GM19468 (cell line): ENCODE measurements around the gene CACNA2D3.

Experiments used
- ATAC-seq: cut with Tn5 transposase; IDR thresholded peaks from one replicate; pipeline ENCODE4 v1.9.1; 2021; ENCODE audit warnings: mild to moderate bottlenecking, moderate library complexity, moderate number of reproducible peaks; ENCODE audit not compliant: unreplicated experiment; ENCODE audit errors: extremely low read depth

Gene CACNA2D3

GRCh38 chr3:54259636-54260035, 137.3 kb downstream of the CACNA2D3 start:
- ATAC-seq = no peak

GRCh38 chr3:54261141-54261540, 138.8 kb downstream of the CACNA2D3 start:
- no peak for ATAC-seq

DNA sequence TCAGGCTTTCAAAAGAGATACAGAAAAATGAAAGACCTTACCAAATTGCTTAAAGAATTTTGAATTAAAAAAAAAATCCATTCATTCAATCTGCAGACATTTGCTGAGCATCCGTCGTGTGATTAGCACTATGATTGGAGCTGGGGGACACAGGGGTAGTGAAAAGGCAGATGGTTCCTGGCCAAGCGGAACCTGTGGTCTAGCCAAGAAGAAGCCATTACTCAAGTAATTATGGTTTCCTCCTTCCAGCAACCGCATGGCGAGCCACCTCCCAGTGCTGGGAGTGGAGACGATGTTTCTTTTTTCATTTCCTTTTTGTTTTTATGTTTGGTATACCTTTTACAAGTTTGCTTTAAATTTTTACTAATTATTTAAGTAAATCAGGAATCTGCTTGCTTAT, 140.2 kb downstream of the CACNA2D3 start:
- no peak for ATAC-seq

DNA sequence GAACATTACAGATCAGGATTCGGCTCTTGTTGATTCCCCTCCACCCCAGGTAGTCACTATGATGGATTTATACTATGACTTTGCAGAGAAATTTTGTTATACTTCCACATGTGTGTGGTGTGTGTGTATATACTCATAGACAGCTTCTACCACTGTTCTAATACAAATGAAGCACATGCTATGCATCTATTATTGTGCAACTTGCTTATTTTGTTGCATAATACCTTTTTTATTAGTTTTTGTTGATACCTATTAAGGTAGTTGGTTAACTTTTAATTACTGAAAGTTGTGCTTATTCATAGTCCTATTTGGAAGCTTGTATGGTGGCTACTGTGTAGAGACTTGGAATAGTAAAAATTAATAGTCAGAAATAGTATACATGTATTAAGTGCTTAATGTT, 140.6 kb downstream of the CACNA2D3 start:
- ATAC-seq = no peak

DNA sequence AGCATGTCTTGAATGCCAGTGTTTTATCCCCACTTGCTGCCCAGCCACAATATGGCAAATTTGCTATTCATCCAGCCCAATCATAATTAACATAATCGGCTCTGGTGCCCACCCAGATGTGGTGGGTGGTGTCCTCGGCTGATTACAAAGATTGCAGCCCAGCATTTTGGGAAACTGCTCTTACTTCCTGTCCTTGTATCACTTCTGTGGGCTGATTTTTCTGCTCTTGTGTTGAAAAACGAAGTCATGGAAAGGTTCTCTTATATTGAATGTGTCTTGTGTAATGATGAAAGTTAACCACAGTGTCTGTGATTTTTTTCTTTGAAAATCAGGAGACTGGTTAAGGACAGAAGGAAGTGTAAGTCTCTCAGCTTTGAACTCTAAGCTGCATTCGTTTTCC, 141.7 kb downstream of the CACNA2D3 start:
- ATAC-seq = no peak

DNA sequence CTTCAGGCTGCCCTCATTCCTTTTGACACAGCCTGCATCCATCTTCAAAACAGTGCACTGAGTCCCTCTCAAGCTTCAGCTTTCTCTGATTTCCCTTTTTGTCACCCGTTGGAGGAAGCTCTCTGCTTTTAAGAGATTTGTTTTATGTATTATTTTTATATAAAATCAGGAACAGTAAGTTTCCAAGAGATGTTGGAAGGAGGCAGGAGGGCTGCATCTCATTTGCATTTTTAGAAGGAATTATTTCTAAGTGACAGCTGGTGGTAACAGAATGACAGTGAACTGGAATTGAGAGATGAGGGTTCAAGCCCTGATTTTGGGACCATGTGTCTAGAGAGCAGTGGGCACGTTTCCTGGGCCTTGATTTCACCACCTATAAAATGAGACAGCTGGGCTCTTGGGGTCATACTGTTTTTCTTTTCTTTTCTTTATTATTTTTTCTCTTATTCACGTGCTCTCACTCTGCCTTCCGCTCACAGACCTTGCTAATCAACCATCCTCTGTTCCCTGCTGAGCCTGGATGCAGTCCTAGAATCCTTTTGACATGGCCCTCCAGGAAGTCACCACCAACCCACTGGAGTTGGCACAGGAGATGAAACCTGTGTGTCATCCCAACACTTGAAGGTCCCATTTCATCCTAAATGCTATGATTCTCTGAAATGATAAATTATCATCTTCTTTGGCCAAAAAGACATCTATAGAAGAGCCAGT, 148.6 kb downstream of the CACNA2D3 start:
- ATAC-seq = no peak

DNA sequence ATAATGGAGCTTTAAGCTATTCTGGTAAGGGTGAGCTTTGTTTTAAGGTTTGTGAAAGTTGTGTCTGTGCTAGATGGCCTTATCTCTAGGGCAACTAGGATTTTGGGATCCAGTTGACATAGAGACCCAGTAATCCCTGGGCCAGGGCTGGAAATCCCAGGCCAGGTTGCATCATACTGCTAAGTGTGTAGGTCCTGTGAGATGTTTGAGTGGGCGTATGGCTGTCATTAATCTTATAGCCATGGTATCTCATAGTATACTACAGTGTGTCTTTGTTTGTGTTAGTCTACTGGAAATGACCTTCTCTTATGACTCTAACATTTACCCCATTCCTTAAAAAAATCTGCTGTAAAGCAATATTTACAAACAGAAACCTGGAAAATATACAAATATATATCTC, 151.4 kb downstream of the CACNA2D3 start:
- ATAC-seq = no peak

- no peak for ATAC-seq
Measured at GRCh38 chr3:54274607-54275006, 152.3 kb downstream of the CACNA2D3 start.

DNA sequence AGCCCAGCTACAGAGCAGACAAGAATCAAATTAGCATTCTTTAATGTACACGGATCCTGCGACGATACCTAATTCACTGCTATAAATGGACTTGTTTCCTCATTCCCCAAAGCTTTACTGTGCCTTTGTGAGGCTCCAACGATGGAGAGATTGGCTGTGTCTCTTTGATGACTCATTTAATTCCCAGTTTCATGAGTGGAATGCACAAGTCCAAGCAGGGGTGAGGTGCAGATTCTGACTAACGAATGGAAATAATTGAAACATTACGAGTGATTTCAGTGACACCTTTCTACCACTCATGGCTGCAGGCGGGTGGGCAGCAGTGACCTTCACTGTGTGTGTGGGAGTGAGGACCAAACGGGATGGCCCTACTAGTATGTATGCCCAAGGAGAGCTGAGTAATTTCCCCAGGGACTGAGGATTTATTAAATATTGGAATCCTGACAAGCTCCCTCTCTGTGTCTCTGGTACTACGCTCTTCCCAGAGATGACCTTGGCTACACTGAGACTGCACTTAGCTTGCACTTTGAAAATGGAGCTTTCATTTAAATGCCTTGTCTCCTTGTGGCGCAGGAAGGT, 156.7 kb downstream of the CACNA2D3 start:
- ATAC-seq = no peak

- ATAC-seq = no peak
Measured at GRCh38 chr3:54283470-54283869, 161.1 kb downstream of the CACNA2D3 start.

DNA sequence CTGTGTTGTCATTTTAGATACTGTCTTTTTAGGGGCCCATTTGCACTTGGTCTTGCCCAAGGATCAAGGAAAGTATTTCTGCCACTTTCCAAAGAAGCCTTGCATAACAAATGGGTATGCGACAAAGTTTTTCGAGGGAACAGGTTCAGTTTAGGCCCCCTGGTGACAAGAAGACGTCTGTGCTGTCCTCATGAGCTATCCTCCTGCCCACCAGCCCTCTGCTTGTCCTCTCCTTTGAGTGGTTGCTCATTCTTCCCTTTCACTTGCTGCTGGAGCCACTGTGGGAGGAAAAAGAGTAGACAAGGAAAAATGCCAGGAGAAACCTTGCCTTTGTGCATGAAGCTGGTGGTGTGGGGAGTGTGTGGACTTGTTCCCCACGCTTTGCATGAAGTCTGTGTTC, 171.9 kb downstream of the CACNA2D3 start:
- ATAC-seq = no peak

- no peak for ATAC-seq
Measured at GRCh38 chr3:54296531-54296930, 174.2 kb downstream of the CACNA2D3 start.

- no peak for ATAC-seq
Measured at GRCh38 chr3:54299169-54299935, 177.0 kb downstream of the CACNA2D3 start.

DNA sequence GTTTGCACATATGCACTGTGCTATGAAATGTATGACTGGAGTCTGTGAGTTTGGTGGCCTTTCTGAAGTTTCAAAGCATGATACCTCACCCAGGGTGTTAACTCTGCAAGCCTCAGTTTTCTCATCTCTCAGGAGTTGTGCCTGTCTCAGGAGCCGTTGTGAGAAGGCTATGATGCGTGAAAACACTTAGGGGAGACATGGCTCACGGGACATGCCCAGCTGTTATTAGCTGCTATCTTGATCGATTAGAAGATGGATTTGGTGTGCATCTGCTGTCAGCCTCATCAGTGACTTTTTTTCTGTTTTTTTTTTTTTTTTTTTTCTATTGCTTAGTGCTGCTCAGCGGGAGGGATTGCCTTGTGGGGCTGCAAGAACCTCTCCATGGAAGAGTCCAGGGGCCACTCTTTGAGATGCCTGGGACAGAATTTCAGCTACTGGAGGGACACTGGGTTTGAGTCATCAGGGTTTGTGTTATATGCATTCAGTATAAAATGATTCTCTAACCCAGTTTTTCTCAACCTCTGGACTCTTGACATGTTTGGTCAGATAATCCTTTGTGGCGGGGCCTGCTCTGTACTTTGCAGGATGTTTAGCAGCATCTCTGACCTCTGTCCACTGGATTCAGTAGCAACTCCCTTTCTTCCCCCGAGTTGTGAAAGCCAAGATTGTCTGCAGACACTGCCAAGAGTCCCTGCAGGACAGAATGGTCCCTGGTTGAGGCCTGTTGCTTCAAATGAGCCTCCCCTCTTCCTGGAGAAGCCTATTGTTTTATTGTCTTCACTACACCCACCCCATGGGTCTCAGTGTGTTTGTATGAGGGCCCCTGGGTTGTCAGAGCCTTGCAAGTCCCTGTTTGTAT, 181.4 kb downstream of the CACNA2D3 start:
- no peak for ATAC-seq

GRCh38 chr3:54304877-54305276, 182.5 kb downstream of the CACNA2D3 start:
- no peak for ATAC-seq

DNA sequence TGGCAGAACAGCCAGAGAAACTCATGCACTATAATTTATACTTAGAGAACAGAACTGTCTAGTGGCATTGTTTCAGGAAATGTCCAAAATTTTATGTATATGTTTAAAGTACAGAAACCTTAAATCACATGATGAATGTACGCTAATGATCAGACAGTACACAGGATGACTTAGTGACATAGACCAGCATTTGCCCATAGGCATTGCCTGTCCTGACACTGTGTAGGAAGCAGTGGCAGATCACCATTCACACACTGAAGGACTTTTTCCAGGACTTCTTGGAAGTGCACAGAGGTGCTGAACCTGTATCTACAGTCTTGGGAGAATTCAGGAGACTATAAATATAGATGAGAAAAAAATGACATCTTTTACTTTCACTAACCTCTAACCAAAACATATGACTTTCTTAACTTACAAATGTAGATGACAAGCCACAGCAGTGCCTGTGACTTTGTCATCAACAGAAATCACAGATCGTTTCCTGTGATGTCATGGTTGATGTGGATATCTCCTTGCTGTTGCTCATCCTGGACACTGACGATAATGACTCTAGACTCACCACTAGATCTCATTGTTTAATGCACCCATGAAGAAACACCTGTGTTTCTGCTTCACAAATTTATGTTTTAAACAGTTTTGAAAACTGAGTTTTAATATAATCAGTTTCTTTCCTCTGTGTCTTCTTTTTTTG, 183.2 kb downstream of the CACNA2D3 start:
- no peak for ATAC-seq

DNA sequence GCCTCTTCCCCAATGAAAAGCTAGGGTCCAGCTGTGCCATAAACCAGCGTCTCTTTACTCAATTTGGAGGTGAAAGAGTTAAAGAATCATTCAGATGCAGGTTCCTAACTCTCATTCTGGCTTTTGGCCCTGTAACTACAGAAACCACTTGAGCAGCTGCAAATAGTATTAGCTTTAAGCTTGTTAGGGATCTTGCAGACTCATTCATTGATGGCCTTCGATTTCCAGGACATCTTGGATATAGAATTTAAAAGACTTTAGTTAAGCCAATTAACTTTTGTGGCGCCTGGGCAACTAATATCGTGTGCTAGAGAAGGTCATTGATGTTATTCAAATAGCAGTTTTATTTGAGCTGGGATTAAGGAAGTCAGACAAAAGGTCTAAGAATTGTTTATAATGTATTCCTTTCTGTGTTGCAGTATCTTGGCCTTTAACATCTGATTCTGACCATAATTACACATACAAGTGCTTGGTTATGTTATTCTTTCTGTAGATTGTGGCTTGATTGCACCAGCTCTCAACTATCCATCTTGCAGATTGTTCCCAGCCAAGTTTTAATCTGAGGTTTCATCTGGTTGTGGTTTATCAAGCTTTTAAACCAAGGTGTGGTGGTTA, 185.3 kb downstream of the CACNA2D3 start:
- no peak for ATAC-seq

DNA sequence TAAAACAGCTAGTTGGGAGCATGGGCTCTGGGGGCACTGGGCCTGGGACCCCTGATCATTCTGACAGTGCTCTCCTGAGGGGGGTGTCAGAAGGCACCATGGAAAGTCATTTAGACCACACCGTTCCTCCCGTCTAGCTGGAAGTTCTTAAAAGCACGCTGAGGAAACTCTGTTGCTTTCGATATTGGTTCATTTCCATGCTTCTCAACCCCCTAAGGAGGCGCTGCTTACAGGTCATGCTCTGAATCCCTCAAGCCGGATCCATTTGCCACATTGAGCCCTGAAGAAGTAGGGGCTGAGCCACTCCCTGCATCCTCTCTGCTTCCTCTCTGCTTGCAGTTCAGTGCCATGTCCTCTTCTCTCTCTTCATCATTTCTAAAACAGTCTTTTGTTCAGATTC, 187.2 kb downstream of the CACNA2D3 start:
- no peak for ATAC-seq

DNA sequence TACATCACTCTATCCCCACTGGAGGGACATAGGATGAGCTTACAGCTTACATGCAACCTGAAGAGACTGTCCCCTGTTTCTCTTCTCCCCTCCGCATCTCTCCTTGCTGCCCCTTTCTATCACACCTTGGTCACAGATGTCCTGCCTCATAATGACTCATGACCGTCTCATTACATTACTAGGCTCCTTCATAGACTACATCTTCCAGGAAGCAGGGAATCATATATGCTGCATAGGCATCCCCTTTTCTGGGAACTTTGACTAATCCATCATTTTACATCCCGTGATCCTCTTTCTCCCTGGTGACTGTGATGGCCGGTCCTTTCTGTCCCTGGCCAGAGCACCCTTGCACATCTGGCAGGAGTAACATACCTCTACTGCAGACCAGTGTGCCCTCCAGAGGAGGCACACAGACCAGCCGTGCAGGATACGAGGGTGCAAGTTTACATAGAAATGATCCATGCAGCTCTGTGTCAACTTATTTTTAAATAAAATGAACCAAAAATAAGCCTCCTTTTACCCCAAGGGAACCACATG, 188.9 kb downstream of the CACNA2D3 start:
- ATAC-seq = no peak
